ENCODE results near the gene UNC5CL. TPM values are rescaled to one million over a fixed set of nuclear protein-coding genes. Genes with fewer than 3 reads are reported as not detected.

UNC5CL gene
- total and polyA plus RNA-seq, 2 experiments from 2014 or later = not detected

GRCh38 chr6:41080621-41081020, 41.6 kb upstream of the UNC5CL start:
- Histone ChIP-seq H3K79me2 (ENCODE audit: insufficient read depth) (peaks cover 80% of the 10 kb centered on the region), H3K4me2 (ENCODE audit: unreplicated experiment) (no peak overlapping the region), H3K27ac (no peak overlapping the region), H3K4me1 (ENCODE audit: insufficient read depth) (peaks cover 12% of the 10 kb centered on the region; the same call in 1 of the 2 replicates), H3K9me2 (ENCODE audit: insufficient read depth) (no peaks in the 10 kb centered on the region), H3K9me3 (ENCODE audit: low read depth) (no peaks in the 10 kb centered on the region), H3K4me3 (no peak overlapping the region), H4K20me1 (ENCODE audit: insufficient read depth) (no peaks in the 10 kb centered on the region), H3F3A (ENCODE audit: insufficient read depth) (peaks cover under 1% of the 10 kb centered on the region; the same call in 1 of the 2 replicates), H3K9ac (no peak overlapping the region), H3K27me3 (replicated peaks; ENCODE audit: insufficient read depth) (no peaks in the 10 kb centered on the region), H2AFZ (no peak overlapping the region), H3K36me3 (ENCODE audit: low read depth) (peaks cover 43% of the 10 kb centered on the region)
- WGBS, 2 experiments (ENCODE audit: low coverage in 1 of 2, low lambda C conversion rate in 2 of 2, missing lambda C conversion rate in 2 of 2) = 96 to 100% methylated on average over 2 of the region's 2 CpGs
- in situ Hi-C loops (cut with MboI) = no loop called here
- no peak for DNase-seq
- no peak for TF ChIP-seq EZH2phosphoT487 (IDR thresholded peaks at IDR 0.05; ENCODE audit: insufficient read depth, low read depth)
- TF ChIP-seq EZH2 (IDR thresholded peaks at IDR 0.05; ENCODE audit: insufficient read depth, poor library complexity, severe bottlenecking) = no peak

- peaks cover 96% of the 10 kb centered on the region for H3K79me2 ChIP-seq (ENCODE audit: insufficient read depth)
- peaks cover 24% of the 10 kb centered on the region for H3K4me1 ChIP-seq (ENCODE audit: insufficient read depth)
- no peak overlapping the region for H3K27ac ChIP-seq
- no peaks in the 10 kb centered on the region for H3K9me2 ChIP-seq (ENCODE audit: insufficient read depth)
- WGBS, 2 experiments (ENCODE audit: low coverage in 1 of 2, low lambda C conversion rate in 2 of 2, missing lambda C conversion rate in 2 of 2) = 94 to 100% methylated on average over 1 of the region's 1 CpG
- no peak for DNase-seq
- H3K4me2 ChIP-seq (ENCODE audit: unreplicated experiment) = no peak overlapping the region
- H2AFZ ChIP-seq = no peak overlapping the region
- TF ChIP-seq EZH2 (IDR thresholded peaks at IDR 0.05; ENCODE audit: insufficient read depth, poor library complexity, severe bottlenecking) (no peak), EZH2phosphoT487 (IDR thresholded peaks at IDR 0.05; ENCODE audit: insufficient read depth, low read depth) (no peak)
- peaks cover 15% of the 10 kb centered on the region; the same call in 1 of the 2 replicates for H3F3A ChIP-seq (ENCODE audit: insufficient read depth)
- H4K20me1 ChIP-seq (ENCODE audit: insufficient read depth) = no peaks in the 10 kb centered on the region
- H3K27me3 ChIP-seq (replicated peaks; ENCODE audit: insufficient read depth) = no peaks in the 10 kb centered on the region
- H3K9me3 ChIP-seq (ENCODE audit: low read depth) = no peaks in the 10 kb centered on the region
- H3K9ac ChIP-seq = no peak overlapping the region
- peaks cover 34% of the 10 kb centered on the region for H3K36me3 ChIP-seq (ENCODE audit: low read depth)
- H3K4me3 ChIP-seq = no peak overlapping the region
- in situ Hi-C loops (cut with MboI) = no loop called here
Observed at GRCh38 chr6:41079080-41079479, 40.1 kb upstream of the UNC5CL start.

- H4K20me1 ChIP-seq (ENCODE audit: insufficient read depth) = no peaks in the 10 kb centered on the region
Observed at GRCh38 chr6:41078101-41078500, 39.1 kb upstream of the UNC5CL start.

GRCh38 chr6:41077536-41077935, 38.5 kb upstream of the UNC5CL start:
- Histone ChIP-seq H3K4me1 (ENCODE audit: insufficient read depth) (peaks cover 25% of the 10 kb centered on the region), H3K27me3 (replicated peaks; ENCODE audit: insufficient read depth) (no peaks in the 10 kb centered on the region), H3K4me3 (no peak overlapping the region), H3K9me2 (ENCODE audit: insufficient read depth) (no peaks in the 10 kb centered on the region), H3K4me2 (ENCODE audit: unreplicated experiment) (no peak overlapping the region), H2AFZ (no peak overlapping the region), H3K36me3 (ENCODE audit: low read depth) (peaks cover 30% of the 10 kb centered on the region), H3K9ac (no peak overlapping the region), H3K9me3 (ENCODE audit: low read depth) (no peaks in the 10 kb centered on the region), H3K27ac (no peak overlapping the region), H3K79me2 (ENCODE audit: insufficient read depth) (peaks cover 91% of the 10 kb centered on the region), H4K20me1 (ENCODE audit: insufficient read depth) (no peaks in the 10 kb centered on the region), H3F3A (ENCODE audit: insufficient read depth) (peaks cover 19% of the 10 kb centered on the region; the same call in 1 of the 2 replicates)
- TF ChIP-seq EZH2 (IDR thresholded peaks at IDR 0.05; ENCODE audit: insufficient read depth, poor library complexity, severe bottlenecking) = no peak
- TF ChIP-seq EZH2phosphoT487 (IDR thresholded peaks at IDR 0.05; ENCODE audit: insufficient read depth, low read depth) = no peak
- WGBS, 2 experiments (ENCODE audit: low coverage in 1 of 2, low lambda C conversion rate in 2 of 2, missing lambda C conversion rate in 2 of 2) = 86 to 94% methylated on average over 2 of the region's 2 CpGs
- in situ Hi-C loops (cut with MboI) = no loop called here
- no peak for DNase-seq

More at GRCh38 chr6:41078101-41078500, 39.1 kb upstream of the UNC5CL start:
- H3K79me2 ChIP-seq (ENCODE audit: insufficient read depth) = peaks cover 97% of the 10 kb centered on the region
- no peak overlapping the region for H2AFZ ChIP-seq
- no peak overlapping the region for H3K9ac ChIP-seq
- no peak overlapping the region for H3K27ac ChIP-seq
- in situ Hi-C loops (cut with MboI) = no loop called here
- no peak overlapping the region for H3K4me2 ChIP-seq (ENCODE audit: unreplicated experiment)
- H3F3A ChIP-seq (ENCODE audit: insufficient read depth) = peaks cover 19% of the 10 kb centered on the region; the same call in 1 of the 2 replicates
- no peaks in the 10 kb centered on the region for H3K9me3 ChIP-seq (ENCODE audit: low read depth)
- no peaks in the 10 kb centered on the region for H3K27me3 ChIP-seq (replicated peaks; ENCODE audit: insufficient read depth)
- H3K4me1 ChIP-seq (ENCODE audit: insufficient read depth) = peaks cover 25% of the 10 kb centered on the region
- WGBS, 2 experiments (ENCODE audit: low coverage in 1 of 2, low lambda C conversion rate in 2 of 2, missing lambda C conversion rate in 2 of 2) = 85 to 86% methylated on average over 3 of the region's 3 CpGs
- peaks cover 30% of the 10 kb centered on the region for H3K36me3 ChIP-seq (ENCODE audit: low read depth)
- H3K9me2 ChIP-seq (ENCODE audit: insufficient read depth) = no peaks in the 10 kb centered on the region
- no peak for DNase-seq
- H3K4me3 ChIP-seq = no peak overlapping the region
- no peak for TF ChIP-seq EZH2phosphoT487 (IDR thresholded peaks at IDR 0.05; ENCODE audit: insufficient read depth, low read depth)
- TF ChIP-seq EZH2 (IDR thresholded peaks at IDR 0.05; ENCODE audit: insufficient read depth, poor library complexity, severe bottlenecking) = no peak
